Mesendoderm (in vitro differentiated cells): ENCODE results near the gene IFI30.

Experiments used
- DNase-seq: peaks from one replicate; pipeline ENCODE4 v3.0.0; 2013
- H2AK5ac ChIP-seq: 2 replicates; pipeline ENCODE4 v1.6.1; 2013; ENCODE audit warnings: low read length, inconsistent platforms
- H2BK120ac ChIP-seq: 2 replicates; pipeline ENCODE4 v1.6.1; 2013; ENCODE audit warnings: low read depth, mild to moderate bottlenecking, low read length, moderate library complexity, mixed read lengths
- H2BK15ac ChIP-seq: replicated peaks from 2 replicates; pipeline ENCODE4 v1.6.1; 2013; ENCODE audit warnings: low read depth, mild to moderate bottlenecking, moderate library complexity
- H2BK5ac ChIP-seq: 2 replicates; pipeline ENCODE4 v1.6.1; 2013; ENCODE audit warnings: low read length, inconsistent platforms
- H3K18ac ChIP-seq: 2 replicates; pipeline ENCODE4 v1.6.1; 2013; ENCODE audit warnings: mild to moderate bottlenecking, low read length, mixed read lengths
- H3K23ac ChIP-seq: one replicate; pipeline ENCODE4 v1.6.1; 2013; ENCODE audit warnings: low read length
- H3K27ac ChIP-seq: 2 replicates; pipeline ENCODE4 v1.5.1; 2013; ENCODE audit warnings: low read depth, mild to moderate bottlenecking, inconsistent platforms, low read length, moderate library complexity
- H3K27me3 ChIP-seq: 2 replicates; pipeline ENCODE4 v1.6.1; 2013; ENCODE audit warnings: low read length, control low read depth, mild to moderate bottlenecking, inconsistent platforms; ENCODE audit not compliant: insufficient read depth, poor library complexity
- H3K36me3 ChIP-seq: 2 replicates; pipeline ENCODE4 v1.6.1; 2013; ENCODE audit warnings: low read length, inconsistent platforms; ENCODE audit not compliant: control insufficient read depth, insufficient read depth
- H3K4ac ChIP-seq: one replicate; pipeline ENCODE4 v1.6.1; 2013; ENCODE audit warnings: low read depth, mild to moderate bottlenecking, low read length, moderate library complexity
- H3K4me1 ChIP-seq: 2 replicates; pipeline ENCODE4 v1.6.1; 2013; ENCODE audit warnings: low read depth, low read length, inconsistent platforms; ENCODE audit not compliant: control insufficient read depth
- H3K4me2 ChIP-seq: 2 replicates; pipeline ENCODE4 v1.6.1; 2013; ENCODE audit warnings: low read length
- H3K4me3 ChIP-seq: 2 replicates; pipeline ENCODE4 v1.5.1; 2013; ENCODE audit warnings: mild to moderate bottlenecking, low read length
- H3K56ac ChIP-seq: one replicate; pipeline ENCODE4 v1.6.1; 2013; ENCODE audit warnings: low read length
- H3K79me1 ChIP-seq: 2 replicates; pipeline ENCODE4 v1.6.1; 2013; ENCODE audit warnings: low read length, inconsistent platforms
- H3K79me2 ChIP-seq: 2 replicates; pipeline ENCODE4 v1.6.1; 2013; ENCODE audit warnings: mild to moderate bottlenecking, low read length; ENCODE audit not compliant: control insufficient read depth, insufficient read depth
- H3K9ac ChIP-seq: 2 replicates; pipeline ENCODE4 v1.6.1; 2013; ENCODE audit warnings: low read length, inconsistent platforms
- H4K5ac ChIP-seq: one replicate; pipeline ENCODE4 v1.6.1; 2013; ENCODE audit warnings: low read length
- H4K8ac ChIP-seq: one replicate; pipeline ENCODE4 v1.6.1; 2013; ENCODE audit warnings: low read depth, mild to moderate bottlenecking, control low read depth, low read length, moderate library complexity
- WGBS: extraction: QIAGEN DNeasy Blood & Tissue Kit; methylation state at CpG from one replicate; pipeline ENCODE4 v1.1.7; 2013; ENCODE audit warnings: low lambda C conversion rate, missing lambda C conversion rate; ENCODE audit not compliant: insufficient coverage; ENCODE audit errors: extremely low coverage; 5-methylcytosine and 5-hydroxymethylcytosine counted together

IFI30 gene

GRCh38 chr19:18170714-18171255, 2.8 kb upstream of the IFI30 start:
- no peak overlapping the region for H3K9ac ChIP-seq
- no peak overlapping the region for H2BK15ac ChIP-seq
- no peaks in the 10 kb centered on the region for H3K27me3 ChIP-seq
- H3K4ac ChIP-seq: no peak overlapping the region
- no peak overlapping the region for H3K4me3 ChIP-seq
- no peaks in the 10 kb centered on the region for H3K79me1 ChIP-seq
- no peak overlapping the region for H3K4me2 ChIP-seq
- H2AK5ac ChIP-seq: no peak overlapping the region
- H2BK120ac ChIP-seq: no peak overlapping the region
- H3K79me2 ChIP-seq: no peaks in the 10 kb centered on the region
- no CpG with 5 or more reads among the region's 16 CpGs for WGBS
- H3K36me3 ChIP-seq: no peaks in the 10 kb centered on the region
- H4K5ac ChIP-seq: no peak overlapping the region
- H3K4me1 ChIP-seq: peaks cover 2% of the 10 kb centered on the region
- DNase-seq: no peak
- H4K8ac ChIP-seq: no peak overlapping the region
- no peak overlapping the region for H3K27ac ChIP-seq
- H2BK5ac ChIP-seq: no peak overlapping the region
- H3K18ac ChIP-seq: no peak overlapping the region
- no peak overlapping the region for H3K56ac ChIP-seq
- no peak overlapping the region for H3K23ac ChIP-seq

- Histone ChIP-seq H3K27me3 (no peaks in the 10 kb centered on the region), H2BK5ac (no peak overlapping the region), H3K36me3 (no peaks in the 10 kb centered on the region), H2BK120ac (no peak overlapping the region), H3K18ac (no peak overlapping the region), H3K4ac (no peak overlapping the region), H3K9ac (no peak overlapping the region), H2BK15ac (no peak overlapping the region), H3K4me3 (no peak overlapping the region), H3K27ac (no peak overlapping the region), H3K4me1 (peaks cover 2% of the 10 kb centered on the region), H4K8ac (no peak overlapping the region), H3K23ac (no peak overlapping the region), H3K4me2 (no peak overlapping the region), H2AK5ac (no peak overlapping the region), H3K56ac (no peak overlapping the region), H3K79me2 (no peaks in the 10 kb centered on the region), H3K79me1 (no peaks in the 10 kb centered on the region), H4K5ac (no peak overlapping the region)
- DNase-seq: no peak
- WGBS: no CpG with 5 or more reads among the region's 8 CpGs
Observed at GRCh38 chr19:18171605-18172327, 1.8 kb upstream of the IFI30 start.

- Histone ChIP-seq H3K18ac (no peak overlapping the region), H3K27ac (no peak overlapping the region), H3K56ac (no peak overlapping the region), H2AK5ac (no peak overlapping the region), H2BK120ac (no peak overlapping the region), H3K4me2 (no peak overlapping the region), H2BK15ac (no peak overlapping the region), H4K5ac (no peak overlapping the region), H3K79me2 (no peaks in the 10 kb centered on the region), H3K4me1 (peaks cover 2% of the 10 kb centered on the region), H4K8ac (no peak overlapping the region), H3K36me3 (no peaks in the 10 kb centered on the region), H3K4ac (no peak overlapping the region), H3K27me3 (no peaks in the 10 kb centered on the region), H2BK5ac (no peak overlapping the region), H3K23ac (no peak overlapping the region), H3K9ac (no peak overlapping the region), H3K4me3 (no peak overlapping the region), H3K79me1 (no peaks in the 10 kb centered on the region)
- DNase-seq: no peak
- no CpG with 5 or more reads among the region's 7 CpGs for WGBS
Observed at GRCh38 chr19:18172331-18173053, 1.1 kb upstream of the IFI30 start.

- H3K56ac ChIP-seq: peak overlapping the region; percentile 77
- H3K27ac ChIP-seq: no peak overlapping the region
- no peaks in the 10 kb centered on the region for H3K27me3 ChIP-seq
- H3K4me1 ChIP-seq: peaks cover 2% of the 10 kb centered on the region
- H3K4me2 ChIP-seq: no peak overlapping the region
- H4K5ac ChIP-seq: no peak overlapping the region
- H3K36me3 ChIP-seq: no peaks in the 10 kb centered on the region
- no peak overlapping the region for H3K18ac ChIP-seq
- WGBS: no CpG with 5 or more reads among the region's 18 CpGs
- no peak overlapping the region for H2BK120ac ChIP-seq
- no peak overlapping the region for H2BK5ac ChIP-seq
- H2BK15ac ChIP-seq: no peak overlapping the region
- DNase-seq: no peak
- no peaks in the 10 kb centered on the region for H3K79me1 ChIP-seq
- H3K79me2 ChIP-seq: no peaks in the 10 kb centered on the region
- no peak overlapping the region for H4K8ac ChIP-seq
- no peak overlapping the region for H3K23ac ChIP-seq
- peak overlapping the region; percentile 26 for H3K9ac ChIP-seq
- no peak overlapping the region for H3K4me3 ChIP-seq
- H3K4ac ChIP-seq: no peak overlapping the region
- H2AK5ac ChIP-seq: no peak overlapping the region
Observed at GRCh38 chr19:18173054-18173571, 500 bp upstream of the IFI30 start.

GRCh38 chr19:18174983-18175382, 1.4 kb downstream of the IFI30 start:
- WGBS: no CpG with 5 or more reads among the region's 11 CpGs
- no peak overlapping the region for H2AK5ac ChIP-seq
- H3K4me1 ChIP-seq: peaks cover 2% of the 10 kb centered on the region
- H3K79me2 ChIP-seq: no peaks in the 10 kb centered on the region
- H3K27me3 ChIP-seq: no peaks in the 10 kb centered on the region
- no peaks in the 10 kb centered on the region for H3K36me3 ChIP-seq
- H3K23ac ChIP-seq: no peak overlapping the region
- no peak overlapping the region for H2BK5ac ChIP-seq
- no peak overlapping the region for H2BK120ac ChIP-seq
- no peak for DNase-seq
- H3K27ac ChIP-seq: no peak overlapping the region
- H3K18ac ChIP-seq: no peak overlapping the region
- H3K56ac ChIP-seq: peak overlapping the region; percentile 25
- H3K9ac ChIP-seq: no peak overlapping the region
- no peak overlapping the region for H4K5ac ChIP-seq
- no peak overlapping the region for H2BK15ac ChIP-seq
- no peak overlapping the region for H4K8ac ChIP-seq
- H3K4me2 ChIP-seq: no peak overlapping the region
- H3K79me1 ChIP-seq: no peaks in the 10 kb centered on the region
- no peak overlapping the region for H3K4me3 ChIP-seq
- no peak overlapping the region for H3K4ac ChIP-seq
